Medulla oblongata (tissue), 1 donor: ENCODE measurements around the gene CD37.
"Not testable (repeated sequence)": the region's sequence is repeated elsewhere in the genome, so short reads cannot be mapped to it uniquely, and the experiment has no call there.

Experiments
- DNase-seq: peaks from one replicate; pipeline ENCODE4 v3.0.0-alpha.2; 2015; ENCODE audit errors: extremely low spot score

Gene CD37

GRCh38 chr19:49328741-49329140 lies 6.5 kb upstream of the CD37 start:
- no peak for DNase-seq

GRCh38 chr19:49331187-49331586 lies 4.0 kb upstream of the CD37 start:
- DNase-seq: not testable (repeated sequence)

- peak; percentile 60 for DNase-seq
These were observed 3.6 kb upstream of the CD37 start for GRCh38 chr19:49331616-49332055.

- not testable (repeated sequence) for DNase-seq
These were observed 2.4 kb upstream of the CD37 start for GRCh38 chr19:49332691-49333417.

GRCh38 chr19:49333418-49333805 lies 1.8 kb upstream of the CD37 start:
- DNase-seq: no peak

GRCh38 chr19:49333811-49334288 lies 1.4 kb upstream of the CD37 start:
- DNase-seq: peak; percentile 40

- no peak for DNase-seq
These were observed 727 bp downstream of the CD37 start for GRCh38 chr19:49335784-49336481.

- no peak for DNase-seq
These were observed 1.5 kb downstream of the CD37 start for GRCh38 chr19:49336482-49337266.

- no peak for DNase-seq
These were observed 2.2 kb downstream of the CD37 start for GRCh38 chr19:49337267-49338022.

GRCh38 chr19:49338023-49338677 lies 2.9 kb downstream of the CD37 start:
- DNase-seq: no peak

- no peak for DNase-seq
These were observed 3.6 kb downstream of the CD37 start for GRCh38 chr19:49338691-49339300.

GRCh38 chr19:49339301-49340068 lies 4.3 kb downstream of the CD37 start:
- peak; percentile 70 for DNase-seq

- no peak for DNase-seq
These were observed 5.1 kb downstream of the CD37 start for GRCh38 chr19:49340069-49340864.

- no peak for DNase-seq
These were observed 5.9 kb downstream of the CD37 start for GRCh38 chr19:49340865-49341718.

GRCh38 chr19:49342291-49342721 lies 7.1 kb downstream of the CD37 start:
- DNase-seq: no peak

GRCh38 chr19:49343123-49343522 lies 7.9 kb downstream of the CD37 start:
- DNase-seq: no peak

GRCh38 chr19:49344505-49345423 lies 9.6 kb downstream of the CD37 start:
- DNase-seq: no peak
